Measurements from ENCODE around the gene CD207.

CD207 gene

DNA sequence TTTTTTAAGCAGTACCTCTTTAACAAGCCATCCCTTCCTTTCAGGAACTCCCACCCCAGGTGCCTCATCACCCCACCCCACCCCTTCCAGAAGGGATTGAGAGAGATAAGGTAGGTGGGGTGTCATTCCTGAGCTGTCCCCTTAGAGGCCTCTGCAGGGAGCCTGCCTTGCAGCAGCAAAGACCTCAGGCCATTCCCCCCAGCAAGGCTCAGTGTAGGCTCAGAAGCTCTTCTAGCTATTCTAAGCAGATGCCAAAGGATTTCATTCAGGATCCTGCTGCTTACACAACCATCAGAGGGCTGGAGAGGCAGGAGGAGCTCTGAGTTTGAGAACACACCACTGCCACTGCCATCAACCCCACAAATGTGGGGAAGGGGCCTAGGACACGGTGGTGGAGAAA is 39.4 kb downstream of the CD207 start:
- H3K36me3 ChIP-seq (ENCODE audit: control insufficient read depth in 2 of 2, insufficient read depth in 2 of 2, low read length in 2 of 2): no peaks in the 10 kb centered on the region
- H3K9ac ChIP-seq (ENCODE audit: low read depth in 1 of 2, low read length in 2 of 2): no peak overlapping the region
- H3K4me3 ChIP-seq (ENCODE audit: low read length in 2 of 2): no peak overlapping the region
- no peaks in the 10 kb centered on the region for H3K9me3 ChIP-seq (ENCODE audit: control insufficient read depth in 2 of 2, low read length in 2 of 2)
- no peak overlapping the region for H3K27ac ChIP-seq (ENCODE audit: low read depth in 2 of 2, low read length in 2 of 2)
- peaks cover 11 to 14% of the 10 kb centered on the region in 2 donors for H3K27me3 ChIP-seq (ENCODE audit: control insufficient read depth in 2 of 2, insufficient read depth in 2 of 2, low read length in 2 of 2)
- no peaks in the 10 kb centered on the region for H3K4me1 ChIP-seq (ENCODE audit: control insufficient read depth in 2 of 2, insufficient read depth in 2 of 2, low read length in 2 of 2)

DNA sequence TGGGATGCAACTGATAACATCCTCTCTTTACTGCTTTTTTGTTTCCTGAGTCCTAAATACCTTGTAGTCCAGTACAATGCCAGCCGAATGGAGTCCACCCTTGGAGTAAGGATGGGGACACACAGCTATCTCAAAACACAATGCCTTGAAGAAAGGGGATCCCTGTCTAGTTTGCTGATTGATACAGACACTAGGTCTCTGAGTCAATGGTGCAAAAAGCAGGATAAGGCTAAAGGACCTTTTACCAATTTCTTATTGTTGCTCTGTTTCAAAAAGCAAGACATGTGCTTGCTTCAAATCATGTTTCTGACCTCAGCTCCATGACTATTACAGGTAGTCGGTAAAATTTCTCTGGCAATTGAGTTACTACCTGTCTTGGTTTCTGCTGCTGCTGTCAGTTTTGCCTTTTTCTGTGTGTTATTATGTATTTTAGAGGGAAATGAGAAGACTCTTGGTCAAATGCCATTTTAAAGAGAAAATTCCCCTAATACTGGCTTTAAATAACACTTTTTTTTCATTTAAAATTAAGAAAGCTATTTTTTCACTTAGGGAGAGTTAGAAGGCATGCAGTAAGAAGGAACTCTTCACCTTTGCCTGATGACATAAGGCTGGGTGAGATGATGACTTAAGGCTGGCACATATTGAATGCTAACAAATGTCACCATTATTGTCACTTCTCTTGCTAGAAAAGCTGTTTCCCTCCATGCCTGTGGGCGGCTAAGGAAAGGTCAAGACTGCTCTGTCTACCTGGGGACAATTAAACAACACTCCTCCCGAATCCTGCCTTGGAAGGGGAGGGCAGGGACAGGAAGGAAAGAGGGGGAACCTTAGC is 40.2 kb downstream of the CD207 start:
- no peak overlapping the region for H3K27ac ChIP-seq (ENCODE audit: low read depth in 2 of 2, low read length in 2 of 2)
- no peaks in the 10 kb centered on the region for H3K9me3 ChIP-seq (ENCODE audit: control insufficient read depth in 2 of 2, low read length in 2 of 2)
- H3K36me3 ChIP-seq (ENCODE audit: control insufficient read depth in 2 of 2, insufficient read depth in 2 of 2, low read length in 2 of 2): no peaks in the 10 kb centered on the region
- H3K9ac ChIP-seq (ENCODE audit: low read depth in 1 of 2, low read length in 2 of 2): no peak overlapping the region
- peaks cover 13 to 14% of the 10 kb centered on the region in 2 donors for H3K27me3 ChIP-seq (ENCODE audit: control insufficient read depth in 2 of 2, insufficient read depth in 2 of 2, low read length in 2 of 2)
- no peaks in the 10 kb centered on the region for H3K4me1 ChIP-seq (ENCODE audit: control insufficient read depth in 2 of 2, insufficient read depth in 2 of 2, low read length in 2 of 2)
- no peak overlapping the region for H3K4me3 ChIP-seq (ENCODE audit: low read length in 2 of 2)

GRCh38 chr2:70793450-70793849 is 42.2 kb downstream of the CD207 start:
- peaks cover 22% of the 10 kb centered on the region in 2 donors for H3K27me3 ChIP-seq (ENCODE audit: control insufficient read depth in 2 of 2, insufficient read depth in 2 of 2, low read length in 2 of 2)

DNA sequence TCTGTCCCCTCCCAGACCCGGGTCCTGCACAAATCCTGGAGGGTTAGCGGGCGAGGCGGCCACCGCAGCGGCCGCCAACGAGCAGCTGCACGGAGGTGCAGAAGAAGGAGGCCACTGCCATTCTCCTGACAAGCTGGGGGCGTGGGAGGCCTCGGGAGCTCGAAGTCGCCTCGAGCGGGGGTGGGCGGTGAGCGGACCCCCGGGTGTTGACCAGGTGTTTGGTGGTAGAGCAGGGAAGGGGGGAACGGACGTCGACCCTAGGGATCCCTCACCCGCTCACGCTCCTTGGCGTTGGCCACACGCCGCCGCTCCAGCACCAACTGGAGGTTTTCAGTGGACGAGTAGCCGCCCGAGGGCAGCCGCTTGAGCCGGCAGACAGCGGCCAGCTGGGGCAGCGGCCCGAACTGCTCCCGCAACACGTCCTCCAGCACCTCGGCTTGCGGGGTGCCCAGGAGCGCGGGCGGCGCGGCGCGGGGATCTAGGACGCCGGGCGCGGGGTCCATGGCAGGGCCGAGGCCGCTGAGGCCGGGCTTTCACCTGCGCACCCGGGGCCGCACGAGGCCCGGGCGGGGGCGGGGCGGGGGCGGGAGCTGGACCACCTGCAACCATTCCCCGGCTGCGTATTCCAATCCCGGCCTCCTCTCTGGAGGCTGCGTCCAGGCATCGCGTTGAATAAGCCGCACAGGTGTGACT is 45.3 kb downstream of the CD207 start, which contains the start of gene FIGLA:
Gene FIGLA, minus strand, starts transcription at position 508 of the 693 bp plus-strand sequence. Its CDS starts 5 bp downstream, at position 503.
- no peaks in the 10 kb centered on the region for H3K36me3 ChIP-seq (ENCODE audit: control insufficient read depth in 2 of 2, insufficient read depth in 2 of 2, low read length in 2 of 2)
- H3K9me3 ChIP-seq (ENCODE audit: control insufficient read depth in 2 of 2, low read length in 2 of 2): no peaks in the 10 kb centered on the region
- no peak within 1 kb of the TSS for H3K27ac ChIP-seq (ENCODE audit: low read depth in 2 of 2, low read length in 2 of 2)
- peak within 1 kb of the TSS; percentile 13 to 35 for H3K4me3 ChIP-seq (ENCODE audit: low read length in 2 of 2)
- H3K4me1 ChIP-seq (ENCODE audit: control insufficient read depth in 2 of 2, insufficient read depth in 2 of 2, low read length in 2 of 2): no peaks in the 10 kb centered on the region
- peaks cover 28 to 32% of the 10 kb centered on the region in 2 donors for H3K27me3 ChIP-seq (ENCODE audit: control insufficient read depth in 2 of 2, insufficient read depth in 2 of 2, low read length in 2 of 2)
- H3K9ac ChIP-seq (ENCODE audit: low read depth in 1 of 2, low read length in 2 of 2): no peak within 1 kb of the TSS

More at GRCh38 chr2:70793450-70793849, 42.2 kb downstream of the CD207 start:
- no peak overlapping the region for H3K9ac ChIP-seq (ENCODE audit: low read depth in 1 of 2, low read length in 2 of 2)
- no peaks in the 10 kb centered on the region for H3K9me3 ChIP-seq (ENCODE audit: control insufficient read depth in 2 of 2, low read length in 2 of 2)
- H3K4me3 ChIP-seq (ENCODE audit: low read length in 2 of 2): no peak overlapping the region
- H3K36me3 ChIP-seq (ENCODE audit: control insufficient read depth in 2 of 2, insufficient read depth in 2 of 2, low read length in 2 of 2): no peaks in the 10 kb centered on the region
- no peaks in the 10 kb centered on the region for H3K4me1 ChIP-seq (ENCODE audit: control insufficient read depth in 2 of 2, insufficient read depth in 2 of 2, low read length in 2 of 2)
- H3K27ac ChIP-seq (ENCODE audit: low read depth in 2 of 2, low read length in 2 of 2): no peak overlapping the region

- H3K36me3 ChIP-seq (ENCODE audit: control insufficient read depth in 2 of 2, insufficient read depth in 2 of 2, low read length in 2 of 2): no peaks in the 10 kb centered on the region
- no peak overlapping the region for H3K9ac ChIP-seq (ENCODE audit: low read depth in 1 of 2, low read length in 2 of 2)
- no peaks in the 10 kb centered on the region for H3K9me3 ChIP-seq (ENCODE audit: control insufficient read depth in 2 of 2, low read length in 2 of 2)
- H3K27me3 ChIP-seq (ENCODE audit: control insufficient read depth in 2 of 2, insufficient read depth in 2 of 2, low read length in 2 of 2): peaks cover 25 to 27% of the 10 kb centered on the region in 2 donors
- no peak overlapping the region for H3K27ac ChIP-seq (ENCODE audit: low read depth in 2 of 2, low read length in 2 of 2)
- no peaks in the 10 kb centered on the region for H3K4me1 ChIP-seq (ENCODE audit: control insufficient read depth in 2 of 2, insufficient read depth in 2 of 2, low read length in 2 of 2)
- H3K4me3 ChIP-seq (ENCODE audit: low read length in 2 of 2): peak overlapping the region; percentile 13 to 35
Observed at GRCh38 chr2:70789304-70790135, 46.1 kb downstream of the CD207 start.

DNA sequence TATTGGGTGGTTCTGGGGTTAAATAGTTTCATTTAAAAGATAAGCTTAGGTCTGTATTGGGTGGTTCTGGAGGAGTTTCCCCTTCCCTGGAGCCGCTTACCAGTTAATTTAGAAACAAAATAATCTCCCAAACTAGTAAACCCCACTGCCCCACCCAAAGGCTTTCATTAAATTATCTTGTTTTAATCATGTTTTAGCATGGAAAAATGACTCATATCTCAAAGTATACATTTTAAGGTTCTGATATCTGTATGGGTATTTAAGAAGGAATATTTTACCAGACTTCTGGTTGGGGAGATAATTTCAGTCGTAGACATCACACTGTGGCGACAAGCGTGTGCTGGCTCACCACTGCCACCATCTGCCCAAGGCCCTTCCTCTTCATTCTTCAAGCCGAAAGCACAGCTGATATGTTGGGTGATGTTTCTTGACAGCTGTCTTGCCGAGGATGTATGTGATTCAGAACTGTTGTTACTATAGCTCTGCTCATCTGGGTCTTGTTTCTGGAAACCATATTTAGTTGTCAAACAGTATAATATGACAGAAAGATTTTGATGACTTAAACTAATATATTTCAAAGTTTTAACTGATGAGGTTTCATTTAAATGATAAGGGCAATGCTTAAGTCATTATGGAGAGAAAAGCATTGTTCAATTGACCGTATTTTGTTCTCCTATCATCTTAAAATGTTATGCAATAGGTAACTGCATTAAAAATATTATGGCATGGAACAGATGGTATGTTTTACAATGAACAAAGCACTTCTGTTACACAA is 50.3 kb downstream of the CD207 start:
- Histone ChIP-seq H3K4me1 (ENCODE audit: control insufficient read depth in 2 of 2, insufficient read depth in 2 of 2, low read length in 2 of 2) (no peaks in the 10 kb centered on the region), H3K9ac (ENCODE audit: low read depth in 1 of 2, low read length in 2 of 2) (no peak overlapping the region), H3K36me3 (ENCODE audit: control insufficient read depth in 2 of 2, insufficient read depth in 2 of 2, low read length in 2 of 2) (no peaks in the 10 kb centered on the region), H3K27ac (ENCODE audit: low read depth in 2 of 2, low read length in 2 of 2) (no peak overlapping the region), H3K9me3 (ENCODE audit: control insufficient read depth in 2 of 2, low read length in 2 of 2) (no peaks in the 10 kb centered on the region), H3K4me3 (ENCODE audit: low read length in 2 of 2) (no peak overlapping the region), H3K27me3 (ENCODE audit: control insufficient read depth in 2 of 2, insufficient read depth in 2 of 2, low read length in 2 of 2) (peaks cover 15 to 24% of the 10 kb centered on the region in 2 donors)

DNA sequence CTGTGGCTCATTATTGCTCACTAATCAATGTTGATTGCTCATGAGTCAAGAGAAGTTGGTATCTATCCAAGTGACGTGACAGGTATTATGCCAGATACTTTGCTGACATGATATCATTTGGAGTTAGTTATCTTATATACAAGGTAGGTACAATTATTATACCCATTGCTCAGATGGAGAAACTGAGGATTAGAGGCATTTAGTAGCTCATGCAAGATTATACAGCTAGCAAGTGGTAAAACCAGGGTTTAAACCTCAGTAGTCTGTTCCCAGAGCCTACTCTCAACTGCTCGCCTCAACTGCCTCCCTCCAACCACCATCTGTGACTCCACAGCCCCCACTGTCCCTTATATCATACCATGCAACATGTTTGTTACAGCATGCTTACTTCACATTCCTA is 51.3 kb downstream of the CD207 start:
- H3K27me3 ChIP-seq (ENCODE audit: control insufficient read depth in 2 of 2, insufficient read depth in 2 of 2, low read length in 2 of 2): peaks cover 11 to 18% of the 10 kb centered on the region in 2 donors

More for the DNA sequence above, 51.3 kb downstream of the CD207 start:
- no peak overlapping the region for H3K27ac ChIP-seq (ENCODE audit: low read depth in 2 of 2, low read length in 2 of 2)
- H3K9me3 ChIP-seq (ENCODE audit: control insufficient read depth in 2 of 2, low read length in 2 of 2): no peaks in the 10 kb centered on the region
- no peaks in the 10 kb centered on the region for H3K4me1 ChIP-seq (ENCODE audit: control insufficient read depth in 2 of 2, insufficient read depth in 2 of 2, low read length in 2 of 2)
- no peak overlapping the region for H3K4me3 ChIP-seq (ENCODE audit: low read length in 2 of 2)
- no peak overlapping the region for H3K9ac ChIP-seq (ENCODE audit: low read depth in 1 of 2, low read length in 2 of 2)
- H3K36me3 ChIP-seq (ENCODE audit: control insufficient read depth in 2 of 2, insufficient read depth in 2 of 2, low read length in 2 of 2): no peaks in the 10 kb centered on the region

All from mucosa of rectum (tissue), 2 donors.